Fibroblast of mammary gland (primary cell): ENCODE results near the gene MSL2.

Experiments
- DNase-seq: peaks from one replicate; pipeline ENCODE4 v3.0.0-alpha.2; 2010; ENCODE audit warnings: low read depth
- H3K4me3 ChIP-seq: 2 replicates; pipeline ENCODE4 v1.5.1; 2011; ENCODE audit warnings: low read depth, mild to moderate bottlenecking, low read length, moderate library complexity; ENCODE audit not compliant: control insufficient read depth
- TF ChIP-seq, protein P1 (sequence below): conservative IDR thresholded peaks from 2 replicates; pipeline ENCODE4 v1.5.1; 2011; ENCODE audit warnings: low read depth, low read length, inconsistent platforms; ENCODE audit not compliant: control insufficient read depth, insufficient read depth

The MSL2 gene

GRCh38 chr3:136189859-136190617 lies 6.1 kb downstream of the MSL2 start:
- no peak overlapping the region for H3K4me3 ChIP-seq
- no peak for DNase-seq
- TF ChIP-seq, protein P1, sequence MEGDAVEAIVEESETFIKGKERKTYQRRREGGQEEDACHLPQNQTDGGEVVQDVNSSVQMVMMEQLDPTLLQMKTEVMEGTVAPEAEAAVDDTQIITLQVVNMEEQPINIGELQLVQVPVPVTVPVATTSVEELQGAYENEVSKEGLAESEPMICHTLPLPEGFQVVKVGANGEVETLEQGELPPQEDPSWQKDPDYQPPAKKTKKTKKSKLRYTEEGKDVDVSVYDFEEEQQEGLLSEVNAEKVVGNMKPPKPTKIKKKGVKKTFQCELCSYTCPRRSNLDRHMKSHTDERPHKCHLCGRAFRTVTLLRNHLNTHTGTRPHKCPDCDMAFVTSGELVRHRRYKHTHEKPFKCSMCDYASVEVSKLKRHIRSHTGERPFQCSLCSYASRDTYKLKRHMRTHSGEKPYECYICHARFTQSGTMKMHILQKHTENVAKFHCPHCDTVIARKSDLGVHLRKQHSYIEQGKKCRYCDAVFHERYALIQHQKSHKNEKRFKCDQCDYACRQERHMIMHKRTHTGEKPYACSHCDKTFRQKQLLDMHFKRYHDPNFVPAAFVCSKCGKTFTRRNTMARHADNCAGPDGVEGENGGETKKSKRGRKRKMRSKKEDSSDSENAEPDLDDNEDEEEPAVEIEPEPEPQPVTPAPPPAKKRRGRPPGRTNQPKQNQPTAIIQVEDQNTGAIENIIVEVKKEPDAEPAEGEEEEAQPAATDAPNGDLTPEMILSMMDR: no peak

DNA sequence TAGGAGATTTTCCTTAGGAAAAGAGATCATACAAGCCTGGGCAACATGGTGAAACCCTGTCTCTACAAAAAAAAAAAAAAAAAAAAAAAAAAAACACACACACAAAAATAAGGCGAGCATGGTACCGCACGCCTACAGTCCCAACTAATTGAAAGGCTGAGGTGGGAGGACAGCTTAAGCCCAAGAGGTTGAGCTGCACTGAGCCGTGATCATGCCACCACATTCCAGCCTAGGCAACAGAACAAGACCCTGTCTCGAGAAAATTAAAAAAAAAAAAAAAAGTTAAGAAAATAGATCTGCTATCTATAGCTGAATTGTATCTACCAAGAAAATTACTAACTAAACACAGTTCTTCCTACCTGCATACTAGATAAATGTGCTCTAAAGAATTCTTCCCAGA lies 7.1 kb downstream of the MSL2 start:
- no peak overlapping the region for H3K4me3 ChIP-seq
- TF ChIP-seq, protein P1: no peak
- DNase-seq: no peak

GRCh38 chr3:136187868-136188267 lies 8.3 kb downstream of the MSL2 start:
- TF ChIP-seq, protein P1: no peak
- H3K4me3 ChIP-seq: no peak overlapping the region
- DNase-seq: no peak

DNA sequence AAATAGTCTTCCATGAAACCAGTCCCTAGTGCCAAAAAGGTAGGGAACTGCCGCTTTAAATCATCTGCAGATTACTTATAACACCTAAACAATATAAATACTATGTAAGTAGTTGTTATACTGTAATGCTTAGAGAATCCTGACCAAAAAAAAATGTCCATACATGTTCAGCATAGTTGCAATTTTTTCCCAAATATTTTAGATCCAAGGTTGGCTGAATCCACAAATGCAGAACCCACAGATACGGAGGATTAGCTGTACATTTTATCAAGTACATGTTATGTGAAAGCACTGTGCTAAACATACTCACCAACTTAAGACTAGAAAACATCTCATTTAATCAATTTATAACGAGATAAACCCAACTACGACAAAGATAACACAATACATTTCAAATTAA lies 9.3 kb downstream of the MSL2 start:
- DNase-seq: no peak
- no peak overlapping the region for H3K4me3 ChIP-seq
- TF ChIP-seq, protein P1: no peak

GRCh38 chr3:136186344-136186743 lies 9.8 kb downstream of the MSL2 start:
- H3K4me3 ChIP-seq: no peak overlapping the region
- TF ChIP-seq, protein P1: no peak
- DNase-seq: no peak

DNA sequence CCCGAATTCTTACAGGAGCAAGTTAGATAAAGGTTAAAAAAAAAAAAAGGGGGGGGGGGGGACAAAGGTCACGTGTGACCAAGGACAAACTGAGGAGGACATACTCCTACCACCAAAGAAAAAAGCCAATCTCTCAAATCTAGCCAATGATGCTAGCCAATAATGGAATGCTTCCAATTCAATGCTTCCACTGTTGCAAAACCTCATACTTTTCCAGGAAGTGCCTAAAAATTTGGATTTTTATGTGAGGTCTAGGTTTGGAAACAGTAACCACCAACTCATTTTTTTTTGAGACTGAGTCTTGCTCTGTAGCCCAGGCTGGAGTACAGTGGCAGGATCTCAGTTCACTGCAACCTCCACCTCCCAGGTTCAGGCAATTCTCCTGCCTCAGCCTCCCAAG lies 11.4 kb downstream of the MSL2 start:
- H3K4me3 ChIP-seq: no peak overlapping the region

More for the DNA sequence above, 11.4 kb downstream of the MSL2 start:
- peak; percentile 63 for DNase-seq
- TF ChIP-seq, protein P1: no peak
